Fibroblast of upper back skin (primary cell): ENCODE data around the gene ADSL.

Source experiments
- DNase-seq: peaks from one replicate; pipeline ENCODE4 v3.0.0-alpha.2; 2013

Gene ADSL

DNA sequence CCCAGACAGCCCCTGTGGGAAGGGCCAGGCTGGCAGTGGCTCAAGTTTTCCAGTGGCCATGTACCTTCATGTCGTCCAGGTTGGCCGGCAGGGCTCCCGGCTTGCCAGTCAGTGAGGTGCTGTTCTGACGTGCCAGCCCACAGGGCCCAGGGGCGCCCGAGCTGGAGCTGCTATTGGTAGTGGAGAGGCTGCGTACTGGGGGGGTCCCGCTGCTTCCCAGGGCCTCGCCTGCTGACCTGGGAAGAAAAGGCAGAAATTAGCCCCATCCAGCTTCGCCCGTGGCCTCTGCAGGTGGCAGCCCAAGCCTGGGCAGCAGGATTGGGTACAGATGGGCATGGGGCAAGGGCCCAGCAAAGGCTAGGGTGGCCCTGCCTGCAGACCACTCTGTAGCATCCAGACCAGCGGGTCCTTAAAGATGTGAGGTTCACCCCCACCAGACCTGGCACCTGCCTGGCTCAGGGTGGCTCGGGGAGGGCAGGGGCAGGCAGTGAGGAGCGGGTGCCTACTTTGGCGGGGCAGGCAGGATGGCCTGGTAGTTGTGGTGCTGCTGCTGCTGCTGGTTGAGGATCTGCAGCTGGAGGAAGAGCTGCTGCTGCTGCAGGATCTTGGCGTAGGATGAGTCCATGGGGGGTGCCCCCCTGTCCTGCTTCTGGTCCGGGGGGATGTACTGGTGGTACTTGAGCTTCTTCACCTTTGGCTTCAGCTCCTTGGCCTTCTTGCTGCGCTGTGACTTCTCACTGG, 74.2 kb downstream of the ADSL start:
- no peak for DNase-seq

DNA sequence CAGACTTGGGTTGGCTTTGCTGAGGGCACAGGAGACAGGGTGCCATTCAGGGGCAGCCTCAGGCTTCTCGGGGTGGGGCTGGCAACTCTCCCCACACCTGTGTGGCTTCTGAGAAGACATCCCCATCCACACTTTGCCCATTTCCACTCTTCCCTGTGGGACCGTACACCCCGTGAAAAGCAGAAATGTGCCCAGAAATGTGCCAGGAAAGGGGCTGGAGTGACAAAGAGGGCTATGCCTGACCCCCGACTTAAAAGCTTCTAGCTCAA, 74.7 kb downstream of the ADSL start:
- no peak for DNase-seq

DNA sequence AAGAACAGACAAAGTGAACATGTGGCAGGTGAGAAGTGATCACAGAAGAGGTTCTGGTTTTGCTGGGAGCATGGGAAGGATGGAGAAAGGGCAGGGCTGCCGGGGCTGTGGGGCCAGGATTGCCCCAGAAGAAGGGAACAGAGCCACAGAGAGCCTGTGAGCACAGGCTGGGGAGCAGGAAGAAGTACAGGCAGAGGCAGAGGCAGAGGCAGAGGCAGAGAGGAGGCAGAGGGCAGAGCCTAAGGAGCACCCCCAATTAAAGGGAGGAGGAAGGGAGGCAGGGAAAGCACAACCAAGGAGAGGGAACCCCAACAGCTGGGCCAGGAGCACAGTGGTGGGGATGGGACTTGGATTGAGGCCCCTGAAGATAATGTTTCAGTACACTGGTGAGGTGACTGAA, 75.6 kb downstream of the ADSL start:
- DNase-seq, result no peak

DNA sequence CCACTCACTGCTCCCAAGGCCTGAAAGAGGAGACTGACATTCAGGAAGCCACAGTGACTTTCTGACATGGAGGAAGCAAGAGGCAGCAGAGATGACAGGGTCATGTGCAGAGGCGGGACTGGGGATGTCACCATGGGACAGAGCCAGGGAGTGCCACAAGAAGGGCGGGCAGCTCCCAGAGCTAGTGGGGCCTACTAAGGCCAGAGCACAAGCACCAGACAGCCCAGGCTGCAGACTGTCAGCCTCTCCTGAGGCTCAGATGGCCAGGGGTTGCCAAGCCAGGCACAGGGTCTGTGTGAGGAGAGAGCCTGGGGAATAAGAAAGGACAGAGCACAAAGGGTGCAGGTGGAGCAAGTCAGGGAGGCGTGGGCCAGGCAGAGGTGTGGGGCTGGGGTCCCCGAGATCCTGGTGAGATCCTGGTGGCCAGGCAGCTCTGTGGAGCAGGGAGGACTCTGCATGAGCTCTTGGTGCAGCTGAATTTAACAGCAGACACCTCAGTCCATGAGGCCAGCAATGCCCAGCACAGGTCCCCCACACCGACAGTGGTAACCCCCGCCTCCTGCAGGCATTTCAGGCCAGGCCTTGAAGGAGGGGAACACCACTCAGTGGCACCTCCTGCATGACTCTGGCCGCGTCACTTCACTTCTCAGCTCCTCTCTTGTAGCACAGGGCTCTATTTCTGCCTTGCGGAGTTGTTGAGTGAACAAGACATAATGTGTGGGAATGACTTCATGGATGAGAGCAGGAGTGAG, 76.4 kb downstream of the ADSL start:
- no peak for DNase-seq

DNA sequence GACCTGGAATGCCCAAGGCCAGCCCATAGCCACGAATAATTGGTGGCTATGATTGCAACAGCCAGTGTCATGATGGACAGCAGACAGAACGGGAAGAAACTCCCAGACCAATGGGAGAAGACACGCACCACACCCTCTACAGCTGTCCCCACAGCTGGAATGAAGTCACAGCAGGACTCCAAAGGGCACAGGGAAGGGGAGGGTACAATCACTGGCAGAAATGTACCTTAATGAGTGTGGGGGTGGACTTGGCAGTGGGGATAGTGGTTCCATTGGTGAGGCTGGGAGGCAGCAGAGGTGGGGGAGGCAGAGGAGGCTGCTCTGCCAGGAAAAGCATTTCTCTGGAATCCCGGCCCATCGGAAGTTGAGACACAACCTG, 77.0 kb downstream of the ADSL start:
- no peak for DNase-seq

DNA sequence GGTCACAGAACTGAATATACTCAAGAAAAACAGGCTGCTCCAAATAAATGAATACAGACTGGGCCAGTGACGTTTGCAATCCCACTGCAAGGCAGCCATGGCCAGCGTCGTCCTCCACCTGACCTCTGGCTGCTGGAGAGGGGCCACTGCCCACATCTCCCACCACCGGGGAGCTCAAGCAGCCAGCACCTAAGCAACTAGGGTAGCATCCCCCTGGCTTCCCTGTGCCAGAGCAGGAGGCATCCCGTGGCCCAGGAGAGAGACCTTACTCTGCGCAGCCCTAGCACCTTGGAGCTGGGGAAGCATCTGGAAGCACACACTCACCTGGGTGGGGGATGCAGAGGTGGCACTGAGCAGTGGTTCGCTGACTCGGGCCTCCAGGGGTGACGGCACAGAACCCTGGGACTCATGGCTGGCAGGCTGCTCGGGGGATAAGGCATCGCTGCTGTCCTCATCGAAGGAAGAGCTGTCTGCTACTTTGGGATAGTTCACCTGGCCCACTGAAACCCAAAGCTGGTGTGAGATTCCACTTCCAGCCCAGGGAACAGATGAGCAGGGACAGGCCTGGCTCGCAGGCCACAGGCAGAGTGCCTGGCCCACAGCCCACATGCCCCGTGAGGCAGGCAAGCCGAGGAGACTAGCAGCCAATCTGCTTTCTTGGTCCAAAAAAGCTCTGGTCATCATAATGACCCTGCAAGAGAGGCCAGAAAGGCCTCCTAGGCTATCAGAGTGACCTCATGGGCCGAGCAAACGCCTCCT, 77.8 kb downstream of the ADSL start:
- DNase-seq, result no peak

DNA sequence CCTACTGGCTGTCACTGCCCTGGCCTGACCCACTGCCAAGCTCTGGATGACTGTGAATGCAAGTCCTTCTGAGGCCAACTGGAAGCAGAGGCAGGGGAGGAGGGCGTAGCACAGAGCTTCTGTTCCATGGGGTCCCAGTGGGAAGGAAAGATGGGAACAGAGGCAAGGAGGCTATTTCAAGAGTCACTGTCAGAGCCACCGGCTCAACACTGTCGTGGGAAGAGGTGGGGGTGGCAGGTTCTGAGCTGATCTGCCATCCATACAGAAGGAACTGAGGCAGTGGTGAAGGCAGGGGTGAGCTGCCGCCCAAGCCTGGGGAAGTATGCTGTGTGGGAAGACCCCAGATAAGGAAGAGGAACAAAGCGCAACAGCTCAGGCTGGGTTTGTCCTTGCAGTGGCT, 78.8 kb downstream of the ADSL start:
- no peak for DNase-seq

DNA sequence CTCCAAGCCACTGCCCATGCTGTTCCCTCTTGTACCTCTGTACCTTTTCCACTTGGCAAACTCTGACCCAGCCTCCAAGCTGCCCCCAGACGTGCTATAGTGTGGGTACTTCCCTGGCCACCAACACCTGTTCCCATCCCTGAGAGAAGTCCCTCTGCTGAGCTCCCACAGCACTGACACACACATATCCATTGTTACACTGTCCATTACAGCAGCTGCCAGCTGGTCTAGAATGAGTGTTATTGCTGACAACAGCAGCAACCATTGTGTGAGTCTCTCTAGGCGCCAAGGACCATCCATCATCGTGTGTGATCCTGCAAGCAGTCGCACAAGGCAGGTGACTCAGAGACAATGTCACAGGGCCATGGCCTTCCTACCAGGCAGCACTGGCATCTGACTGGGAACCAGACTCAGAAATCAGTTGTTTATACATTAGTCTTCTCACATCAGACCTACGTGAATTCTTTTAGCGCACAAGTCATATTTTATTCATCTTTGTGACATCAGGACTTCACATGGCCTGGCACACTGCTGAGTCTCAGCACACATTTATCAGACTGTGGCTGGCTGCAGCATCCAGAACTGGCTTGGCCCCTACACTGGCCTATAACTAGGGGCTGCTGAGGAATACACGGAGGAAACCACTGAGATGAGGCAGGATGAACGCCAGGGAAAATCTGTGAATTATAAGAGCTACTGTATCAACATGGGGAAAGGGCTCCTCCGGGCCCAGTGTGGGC, 80.5 kb downstream of the ADSL start:
- DNase-seq, result no peak

DNA sequence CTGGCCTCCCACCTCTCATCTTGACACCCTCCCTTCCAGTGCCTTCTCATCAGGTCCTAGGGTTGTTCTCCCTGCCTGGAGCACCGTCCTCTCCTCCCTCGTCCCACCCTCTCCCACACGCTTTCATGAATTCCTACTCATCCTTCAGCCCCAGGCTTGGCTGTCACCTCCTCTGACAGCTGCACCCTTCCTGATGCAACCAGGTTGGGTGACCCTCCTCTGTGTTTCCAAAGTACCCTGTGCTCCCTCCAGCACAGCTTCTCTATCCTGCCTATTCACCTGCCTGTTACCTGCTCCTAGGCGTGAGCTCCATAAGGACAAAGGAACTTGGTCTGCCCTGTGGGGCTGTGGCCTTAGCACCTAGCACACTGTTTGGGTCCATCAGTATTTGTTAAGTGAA, 82.5 kb downstream of the ADSL start:
- DNase-seq, result no peak

DNA sequence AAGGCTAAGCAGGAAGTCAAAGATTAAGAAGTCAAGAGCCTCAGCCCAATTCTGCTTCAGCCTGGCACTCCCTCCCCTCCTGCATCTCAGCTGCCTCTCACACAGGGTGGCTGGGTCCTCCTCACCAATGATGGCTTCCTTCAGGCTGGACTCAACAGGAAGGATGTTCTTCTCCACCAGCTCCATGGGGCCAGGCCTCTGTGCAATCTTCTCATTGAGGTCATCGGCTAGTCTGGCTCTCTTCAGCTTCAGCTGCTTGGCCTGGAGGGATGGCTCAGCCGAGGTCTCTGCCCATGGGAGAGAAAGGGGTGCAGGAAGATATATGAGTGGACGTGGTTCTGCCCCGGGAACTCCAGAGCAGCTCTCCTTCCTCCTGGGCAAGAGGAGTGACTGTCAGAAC, 83.2 kb downstream of the ADSL start:
- DNase-seq, result no peak

DNA sequence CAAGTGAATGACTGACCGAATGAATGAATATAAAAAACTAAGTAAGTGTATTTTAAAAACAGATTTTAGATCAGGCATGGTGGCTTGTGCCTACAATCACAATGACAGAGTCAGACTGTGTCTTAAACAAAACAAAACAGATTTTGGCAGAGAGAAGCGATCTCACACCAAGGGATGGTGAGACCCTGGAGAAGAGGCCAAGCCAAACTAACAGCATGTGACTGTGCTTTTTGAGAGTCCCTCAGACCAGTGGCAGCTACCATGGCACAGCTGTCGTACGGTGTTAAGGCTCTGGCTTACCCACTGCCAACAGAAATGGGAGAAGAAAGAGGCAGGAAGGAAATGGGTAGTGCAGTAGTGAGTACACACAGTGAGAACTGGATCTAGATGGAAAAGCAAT, 84.7 kb downstream of the ADSL start:
- DNase-seq, result no peak

DNA sequence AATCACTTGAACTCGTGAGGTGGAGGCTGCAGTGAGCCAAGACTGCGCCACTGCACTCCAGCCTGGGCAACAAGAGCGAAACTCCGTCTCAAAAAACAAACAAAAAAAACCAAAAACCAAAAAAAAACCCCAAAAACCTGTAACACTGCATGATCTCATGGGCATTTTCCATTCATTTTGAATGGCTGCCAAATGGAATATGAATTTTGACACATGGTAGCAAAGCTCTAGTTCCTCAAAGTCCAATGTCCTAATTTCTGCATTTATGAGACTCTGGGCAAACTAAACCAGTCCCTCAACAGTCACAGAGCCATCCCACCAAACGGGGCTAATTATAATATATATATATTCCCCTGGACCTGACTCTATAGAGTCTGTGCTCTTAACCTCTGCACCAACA, 85.9 kb downstream of the ADSL start:
- no peak for DNase-seq

DNA sequence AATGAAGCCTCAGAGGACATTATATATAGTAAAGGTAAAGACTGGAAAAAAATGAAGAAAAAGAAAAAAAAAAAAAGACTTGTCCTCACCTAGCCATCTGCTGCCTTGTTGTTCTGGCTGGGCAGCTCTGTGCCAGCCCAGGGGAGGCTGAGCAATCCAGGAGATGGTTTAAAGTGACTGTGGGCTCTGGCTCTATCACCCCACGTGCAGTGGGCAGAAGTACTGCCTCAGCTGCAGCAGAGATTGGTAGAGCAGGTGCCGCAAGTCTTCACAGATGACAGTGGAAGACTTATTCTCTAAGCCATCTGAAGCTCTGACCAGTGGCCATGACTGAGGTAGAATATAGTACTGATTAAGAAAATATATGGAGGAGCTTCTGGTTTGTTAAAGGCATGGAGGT, 86.3 kb downstream of the ADSL start:
- DNase-seq, result no peak

DNA sequence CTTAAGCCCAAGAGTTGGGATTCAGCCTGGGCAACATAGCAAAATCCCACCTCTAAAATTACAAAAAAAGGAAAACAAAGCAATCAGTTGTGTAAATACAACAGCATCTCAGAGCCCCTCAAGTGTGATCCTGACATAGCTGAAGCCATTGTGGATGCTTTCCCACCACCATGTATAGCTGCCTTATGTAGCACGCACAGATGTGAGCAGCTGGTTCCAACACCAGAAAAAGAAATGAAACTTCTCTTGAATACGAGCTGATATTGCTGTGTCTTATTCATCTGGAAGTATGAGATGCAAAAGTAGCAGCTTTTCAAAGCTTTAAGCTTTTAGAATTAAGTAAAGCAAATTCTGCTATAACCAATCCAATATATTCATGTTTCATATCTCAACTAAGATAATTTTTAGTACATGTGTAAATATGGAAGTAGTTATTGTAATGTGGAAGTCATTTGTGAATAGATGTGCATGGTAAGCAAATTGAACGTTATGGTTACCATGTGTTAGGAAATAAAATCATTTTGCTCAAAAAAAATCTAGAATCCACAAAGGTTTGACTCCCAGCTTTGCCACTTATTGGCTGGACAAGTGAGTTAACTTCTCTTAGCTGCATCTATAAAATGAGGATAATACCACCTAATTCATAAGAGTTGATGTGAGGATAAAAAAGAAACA, 87.3 kb downstream of the ADSL start:
- no peak for DNase-seq

DNA sequence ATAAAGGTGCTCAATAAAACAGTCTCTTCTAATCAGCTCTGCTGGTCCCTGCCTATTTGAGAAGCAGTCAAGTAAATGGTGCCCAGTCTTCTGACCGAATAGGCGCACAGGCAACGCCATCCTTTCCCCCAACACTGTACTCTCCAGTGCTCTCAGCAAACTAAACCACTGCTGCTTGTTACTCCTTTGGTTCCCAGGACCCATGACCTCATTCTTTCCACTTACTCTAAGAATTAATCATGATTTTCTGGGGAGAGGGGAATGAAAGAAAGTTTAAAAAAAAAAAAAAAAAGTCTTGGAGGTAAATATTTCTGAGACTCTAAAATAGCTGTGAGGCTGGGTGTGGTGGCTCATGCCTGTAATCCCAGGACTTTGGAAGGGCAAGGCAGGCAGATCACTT, 87.8 kb downstream of the ADSL start:
- DNase-seq, result no peak

DNA sequence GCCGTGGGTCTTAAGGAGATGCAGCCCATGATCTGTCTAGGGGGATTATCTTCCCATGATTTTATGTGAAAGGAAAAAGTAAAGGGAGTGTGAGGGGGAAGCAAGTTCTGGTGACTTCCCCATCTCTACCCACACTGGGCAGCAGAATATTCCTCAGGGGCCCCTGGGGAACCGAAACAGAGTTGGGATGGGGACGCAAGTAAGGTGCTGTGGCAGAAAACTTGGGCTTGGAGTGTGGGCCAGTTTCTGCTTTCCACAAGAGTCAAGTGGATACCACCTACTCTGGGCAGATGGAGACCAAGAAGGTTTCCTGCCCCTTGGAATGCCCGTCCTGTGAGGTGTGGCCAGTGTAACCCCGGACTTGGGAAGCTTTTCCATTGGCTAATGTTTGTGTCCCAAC, 88.4 kb downstream of the ADSL start:
- DNase-seq, result no peak

DNA sequence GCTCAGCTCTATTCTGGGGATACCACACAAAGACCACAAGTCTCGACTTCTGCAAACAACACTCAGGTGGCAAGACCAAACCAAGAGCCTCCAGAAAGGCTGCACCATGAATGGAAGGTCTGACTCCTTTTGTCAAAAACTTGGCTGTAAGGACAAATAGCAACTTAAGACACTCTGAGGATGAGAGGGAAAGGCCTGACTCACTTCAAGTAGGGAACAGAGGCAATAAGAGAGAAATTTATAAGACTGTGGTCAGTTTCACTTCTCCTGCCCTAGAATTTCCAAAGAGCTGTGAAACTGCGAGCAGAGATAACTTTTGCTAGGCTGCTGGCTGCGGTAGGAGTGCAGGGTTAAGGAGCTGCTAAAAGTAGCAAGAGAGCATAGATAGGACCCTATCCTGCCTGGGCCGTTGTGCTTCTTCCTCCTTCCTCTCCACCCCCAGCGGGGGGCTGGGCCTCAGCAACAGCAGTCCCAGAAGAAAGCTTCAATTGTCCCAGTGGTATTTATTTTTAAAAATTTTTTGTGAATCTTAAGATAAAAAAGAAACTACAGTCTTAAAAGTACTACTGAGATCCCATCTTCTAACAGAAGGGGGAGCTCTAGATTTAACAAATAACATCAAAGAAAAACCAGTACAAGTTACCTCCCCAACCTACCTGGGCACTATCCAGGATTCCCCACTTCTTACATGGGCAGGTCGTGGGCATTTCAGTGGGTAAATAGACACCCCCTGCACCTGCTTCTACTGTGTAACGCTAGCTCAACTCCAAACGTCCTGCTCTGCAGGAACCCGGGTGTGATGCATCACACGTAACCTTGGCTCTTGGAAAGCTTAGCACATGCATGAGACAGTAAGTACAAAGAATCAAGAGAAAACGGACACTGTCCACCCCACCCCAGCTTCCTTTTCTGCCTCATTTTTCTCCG, 90.5 kb downstream of the ADSL start:
- peak; percentile 56 for DNase-seq
